ENCODE data around the gene CRAMP1.

DNA sequence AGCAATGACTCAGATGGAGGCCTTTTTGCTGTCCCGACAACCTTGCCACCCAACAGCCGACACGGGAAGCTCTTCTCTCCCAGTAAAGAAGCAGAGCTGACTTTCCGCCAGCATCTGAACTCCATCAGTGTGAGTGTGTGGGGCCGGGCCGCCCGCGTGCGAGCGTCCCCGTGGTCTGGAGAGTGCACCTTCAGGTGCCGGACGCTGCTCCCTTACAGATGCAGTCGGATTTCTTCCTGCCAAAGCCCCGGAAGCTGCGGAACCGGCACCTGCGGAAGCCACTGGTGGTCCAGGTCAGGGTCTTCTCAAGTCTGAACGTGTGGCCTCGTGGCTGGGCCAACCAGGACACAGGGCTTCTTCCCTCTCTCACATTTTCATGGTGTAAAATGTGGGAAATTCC, 50.4 kb downstream of the CRAMP1 start:
- no peak for TF ChIP-seq CTCF (IDR thresholded peaks at IDR 0.05)
- TF ChIP-seq POLR2A (IDR thresholded peaks at IDR 0.05), result no peak
